ENCODE data around the gene SPATS2. TPM values are rescaled to one million over a fixed set of nuclear protein-coding genes. Genes with fewer than 3 reads are reported as not detected.
"Not testable (repeated sequence)": the region's sequence is repeated elsewhere in the genome, so short reads cannot be mapped to it uniquely, and the experiment has no call there.

SPATS2 gene
- total RNA-seq, result 58.2 TPM

DNA sequence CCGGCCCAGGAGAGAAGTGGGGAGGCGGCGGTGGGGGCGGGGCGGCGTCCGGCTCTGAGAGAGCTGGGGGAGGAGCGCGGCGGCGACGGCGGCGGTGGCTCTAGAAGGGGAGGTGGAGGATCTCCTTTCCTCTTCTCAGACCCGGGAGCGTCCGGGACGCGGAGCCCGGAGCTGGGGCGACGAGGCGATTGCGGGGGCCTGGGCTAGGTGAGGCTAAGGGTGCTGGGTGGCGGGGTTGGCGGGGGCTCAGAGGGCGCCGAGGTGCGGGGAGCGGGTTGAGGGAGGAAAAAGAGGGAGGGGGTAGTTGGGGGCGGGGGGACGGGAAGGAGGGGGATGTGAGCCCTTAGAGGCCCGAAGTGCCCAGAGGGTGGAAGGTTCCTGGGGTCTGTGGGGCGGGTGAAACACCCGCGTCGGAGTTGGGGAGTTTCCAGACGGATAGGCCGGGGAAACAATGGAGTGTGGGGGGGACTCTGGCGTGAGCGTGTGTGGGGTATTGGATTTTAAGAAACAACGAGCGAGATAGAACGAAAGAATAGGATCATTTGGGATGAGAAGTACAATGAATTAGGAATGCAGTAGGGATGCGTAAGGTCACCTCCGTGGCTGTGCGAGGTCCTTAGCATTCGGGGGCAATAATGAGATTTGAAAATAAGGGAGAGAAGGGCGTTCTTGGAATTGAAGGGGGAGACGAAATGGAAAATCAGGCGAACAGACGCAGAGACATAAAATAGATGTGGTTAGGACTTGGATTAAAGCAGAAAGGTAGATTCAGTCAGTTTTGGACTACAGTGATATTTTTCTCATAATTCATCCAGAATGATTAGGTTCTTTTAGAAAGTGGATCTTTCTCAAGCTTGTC lies at the start of gene SPATS2:
Gene SPATS2, plus strand, starts transcription at position 82 of the 859 bp plus-strand sequence. CDS start 93,551 bp downstream, outside the sequence.
- no peak for DNase-seq

GRCh38 chr12:49320411-49321103 lies 46.7 kb upstream of the SPATS2 start:
- DNase-seq, result not testable (repeated sequence)

- no peak for DNase-seq
Observed at GRCh38 chr12:49322367-49322707, 44.9 kb upstream of the SPATS2 start.

- DNase-seq, result peak; percentile 99
Observed at GRCh38 chr12:49322708-49323523, 44.3 kb upstream of the SPATS2 start, which contains the start of gene TROAP. Gene TROAP, plus strand, starts transcription at chr12:49323255. Its CDS starts 354 bp downstream, at chr12:49323609.

GRCh38 chr12:49323524-49324097 lies 43.7 kb upstream of the SPATS2 start:
- no peak for DNase-seq

DNA sequence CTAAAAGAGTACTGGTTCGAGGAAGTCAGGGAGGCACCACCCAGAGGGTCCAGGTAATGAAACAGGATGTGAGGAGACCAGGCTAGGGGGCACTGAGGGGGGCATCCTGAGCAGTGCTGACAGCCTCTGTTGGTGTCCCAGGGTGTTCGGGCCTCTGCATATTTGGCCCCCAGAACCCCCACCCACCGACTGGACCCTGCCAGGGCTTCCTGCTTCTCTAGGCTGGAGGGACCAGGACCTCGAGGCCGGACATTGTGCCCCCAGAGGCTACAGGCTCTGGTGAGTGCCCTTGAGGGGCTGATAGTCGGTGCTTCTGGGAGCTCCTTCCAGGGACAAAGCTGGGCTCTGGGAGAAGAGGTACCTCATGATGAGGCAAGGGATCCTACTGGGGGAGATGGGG lies 41.7 kb upstream of the SPATS2 start:
- no peak for DNase-seq

DNA sequence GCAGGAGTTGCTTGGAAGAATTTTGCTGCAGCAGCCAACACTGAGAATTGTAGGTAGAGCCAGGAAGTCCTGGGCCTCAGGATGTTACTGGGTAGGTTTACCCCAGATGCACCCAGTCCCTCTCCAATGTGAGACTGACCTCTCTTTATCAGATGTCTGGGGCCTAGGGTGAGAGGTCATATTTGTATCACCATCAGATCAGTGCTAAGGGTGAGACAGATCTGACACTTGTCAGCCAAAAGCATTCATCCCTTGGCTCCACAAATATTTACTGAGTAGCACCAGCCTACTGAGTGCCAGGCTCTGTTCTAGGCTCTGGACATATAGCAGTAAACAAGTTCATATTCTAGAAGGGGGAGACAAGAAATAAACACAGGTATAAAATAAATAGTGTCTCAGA lies 39.9 kb upstream of the SPATS2 start:
- DNase-seq, result no peak

DNA sequence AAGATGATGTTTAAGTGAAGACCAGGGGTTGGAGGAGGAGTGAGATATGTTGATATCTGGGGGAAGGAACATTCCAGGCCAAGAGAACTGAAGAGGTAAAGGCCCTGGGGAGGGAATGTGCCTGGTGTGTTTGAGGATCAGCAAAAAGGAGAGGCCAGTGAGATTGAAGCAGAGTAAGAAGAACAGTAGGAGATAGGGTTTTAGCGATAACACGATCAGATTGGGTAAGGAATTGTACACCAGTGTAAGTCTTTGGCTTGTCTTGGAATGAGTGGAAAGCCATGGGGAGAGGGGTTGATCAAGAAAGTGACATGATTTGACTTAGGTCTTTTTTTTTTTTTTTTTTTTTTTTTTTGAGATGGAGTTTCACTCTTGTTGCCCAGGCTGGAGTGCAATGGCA lies 39.4 kb upstream of the SPATS2 start:
- no peak for DNase-seq

GRCh38 chr12:49328816-49329215 lies 38.4 kb upstream of the SPATS2 start:
- no peak for DNase-seq

DNA sequence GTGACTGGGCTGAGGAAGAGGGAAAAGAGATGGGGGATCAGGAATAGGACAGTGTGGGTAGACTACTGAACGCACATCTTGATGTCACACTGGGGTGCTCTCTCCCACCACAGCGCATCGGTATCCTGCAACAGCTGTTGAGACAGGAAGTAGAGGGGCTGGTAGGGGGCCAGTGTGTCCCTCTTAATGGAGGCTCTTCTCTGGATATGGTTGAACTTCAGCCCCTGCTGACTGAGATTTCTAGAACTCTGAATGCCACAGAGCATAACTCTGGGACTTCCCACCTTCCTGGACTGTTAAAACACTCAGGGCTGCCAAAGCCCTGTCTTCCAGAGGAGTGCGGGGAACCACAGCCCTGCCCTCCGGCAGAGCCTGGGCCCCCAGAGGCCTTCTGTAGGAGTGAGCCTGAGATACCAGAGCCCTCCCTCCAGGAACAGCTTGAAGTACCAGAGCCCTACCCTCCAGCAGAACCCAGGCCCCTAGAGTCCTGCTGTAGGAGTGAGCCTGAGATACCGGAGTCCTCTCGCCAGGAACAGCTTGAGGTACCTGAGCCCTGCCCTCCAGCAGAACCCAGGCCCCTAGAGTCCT lies 37.1 kb upstream of the SPATS2 start:
- no peak for DNase-seq

DNA sequence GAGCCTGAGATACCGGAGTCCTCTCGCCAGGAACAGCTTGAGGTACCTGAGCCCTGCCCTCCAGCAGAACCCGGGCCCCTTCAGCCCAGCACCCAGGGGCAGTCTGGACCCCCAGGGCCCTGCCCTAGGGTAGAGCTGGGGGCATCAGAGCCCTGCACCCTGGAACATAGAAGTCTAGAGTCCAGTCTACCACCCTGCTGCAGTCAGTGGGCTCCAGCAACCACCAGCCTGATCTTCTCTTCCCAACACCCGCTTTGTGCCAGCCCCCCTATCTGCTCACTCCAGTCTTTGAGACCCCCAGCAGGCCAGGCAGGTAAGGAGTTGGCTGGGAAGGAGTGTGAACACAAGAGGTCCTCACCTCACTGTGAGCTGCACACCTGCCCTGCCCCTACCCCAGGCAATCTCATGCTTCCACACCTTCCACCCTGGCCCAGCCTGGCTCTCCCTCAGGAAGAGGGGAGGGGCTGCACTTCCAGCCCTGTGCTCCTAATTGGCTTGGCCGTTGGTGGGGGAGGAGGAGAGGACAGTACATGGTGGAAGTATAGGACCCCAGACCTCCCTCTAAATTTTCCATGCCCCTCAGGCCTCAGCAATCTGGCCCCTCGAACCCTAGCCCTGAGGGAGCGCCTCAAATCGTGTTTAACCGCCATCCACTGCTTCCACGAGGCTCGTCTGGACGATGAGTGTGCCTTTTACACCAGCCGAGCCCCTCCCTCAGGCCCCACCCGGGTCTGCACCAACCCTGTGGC lies 36.5 kb upstream of the SPATS2 start:
- no peak for DNase-seq

GRCh38 chr12:49331380-49332222 lies 35.7 kb upstream of the SPATS2 start:
- DNase-seq, result peak; percentile 17

GRCh38 chr12:49332441-49332861 lies 34.8 kb upstream of the SPATS2 start:
- no peak for DNase-seq

DNA sequence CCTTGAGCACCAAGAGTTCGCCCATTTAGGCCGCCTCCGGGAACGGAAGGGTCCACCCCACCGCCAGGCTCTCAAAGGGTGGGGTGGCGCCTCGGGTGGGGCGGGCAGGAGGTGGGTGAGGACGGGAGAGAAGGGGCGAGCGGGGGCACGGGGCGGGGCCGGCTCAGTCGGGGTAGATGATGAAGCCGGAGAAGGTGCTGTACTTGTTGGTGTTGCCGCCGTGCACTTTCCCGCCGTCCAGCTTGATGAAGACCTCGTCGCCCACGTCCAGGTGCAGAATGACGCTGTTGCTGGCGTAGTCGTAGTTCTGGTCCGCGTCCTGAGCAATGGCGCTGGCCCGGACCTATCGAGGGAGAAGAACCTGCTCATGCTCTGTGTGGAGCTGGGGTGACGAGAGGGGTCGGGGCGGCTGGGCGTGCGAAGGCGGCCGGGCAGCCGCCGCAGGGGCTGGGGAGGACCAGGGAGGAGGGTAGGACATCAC lies 34.3 kb upstream of the SPATS2 start:
- no peak for DNase-seq

GRCh38 chr12:49333778-49334177 lies 33.5 kb upstream of the SPATS2 start:
- DNase-seq, result not testable (repeated sequence)

GRCh38 chr12:49334226-49334625 lies 33.0 kb upstream of the SPATS2 start:
- no peak for DNase-seq

- DNase-seq, result no peak
Observed at GRCh38 chr12:49334681-49335080, 32.6 kb upstream of the SPATS2 start.

GRCh38 chr12:49335118-49335954 lies 31.9 kb upstream of the SPATS2 start:
- DNase-seq, result no peak
